Ovary (tissue), 3 donors: ENCODE results near the gene GPR156.

ENCODE experiments used
- POLR2A ChIP-seq: fragments of 450-650 bp; IDR thresholded peaks from one replicate; pipeline ENCODE4 v1.6.1; 2017; ENCODE audit warnings: antibody characterized with exemption, mild to moderate bottlenecking, moderate library complexity
- TF ChIP-seq, protein P1 (sequence below), 3 donors: fragments of 450-650 bp in 2 of 3; fragments of 200-600 bp in 1 of 3; IDR thresholded peaks; one replicate each; pipeline versions ENCODE4 v1.5.1 to v1.8.0; 2016 to 2022; ENCODE audit warnings: antibody characterized with exemption in 3 of 3, mild to moderate bottlenecking in 1 of 3
- donor health status: DM: no; HTN: no; CAD: no.

GRCh38 chr3:120163026-120163425 is 122.0 kb downstream of the GPR156 start:
- TF ChIP-seq, protein P1, sequence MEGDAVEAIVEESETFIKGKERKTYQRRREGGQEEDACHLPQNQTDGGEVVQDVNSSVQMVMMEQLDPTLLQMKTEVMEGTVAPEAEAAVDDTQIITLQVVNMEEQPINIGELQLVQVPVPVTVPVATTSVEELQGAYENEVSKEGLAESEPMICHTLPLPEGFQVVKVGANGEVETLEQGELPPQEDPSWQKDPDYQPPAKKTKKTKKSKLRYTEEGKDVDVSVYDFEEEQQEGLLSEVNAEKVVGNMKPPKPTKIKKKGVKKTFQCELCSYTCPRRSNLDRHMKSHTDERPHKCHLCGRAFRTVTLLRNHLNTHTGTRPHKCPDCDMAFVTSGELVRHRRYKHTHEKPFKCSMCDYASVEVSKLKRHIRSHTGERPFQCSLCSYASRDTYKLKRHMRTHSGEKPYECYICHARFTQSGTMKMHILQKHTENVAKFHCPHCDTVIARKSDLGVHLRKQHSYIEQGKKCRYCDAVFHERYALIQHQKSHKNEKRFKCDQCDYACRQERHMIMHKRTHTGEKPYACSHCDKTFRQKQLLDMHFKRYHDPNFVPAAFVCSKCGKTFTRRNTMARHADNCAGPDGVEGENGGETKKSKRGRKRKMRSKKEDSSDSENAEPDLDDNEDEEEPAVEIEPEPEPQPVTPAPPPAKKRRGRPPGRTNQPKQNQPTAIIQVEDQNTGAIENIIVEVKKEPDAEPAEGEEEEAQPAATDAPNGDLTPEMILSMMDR (IDR thresholded peaks at IDR 0.05) = no peak
- TF ChIP-seq POLR2A = no peak
